Inferior parietal cortex (tissue), 1 donor: ENCODE results near the gene TMEM184B.

Experiments
- DNase-seq: peaks from one replicate; pipeline ENCODE4 v3.0.0-alpha.2; 2016; ENCODE audit errors: extremely low spot score

TMEM184B gene

GRCh38 chr22:38308791-38309498 is 36.1 kb upstream of the TMEM184B start:
- DNase-seq = no peak

GRCh38 chr22:38305471-38306448 is 33.0 kb upstream of the TMEM184B start:
- DNase-seq = peak; percentile 20

GRCh38 chr22:38304526-38304925 is 31.7 kb upstream of the TMEM184B start:
- DNase-seq = no peak

GRCh38 chr22:38303974-38304373 is 31.2 kb upstream of the TMEM184B start:
- no peak for DNase-seq

GRCh38 chr22:38302906-38303305 is 30.1 kb upstream of the TMEM184B start:
- no peak for DNase-seq

GRCh38 chr22:38300946-38301345 is 28.1 kb upstream of the TMEM184B start:
- no peak for DNase-seq

- DNase-seq = no peak
Observed at GRCh38 chr22:38300197-38300945, 27.6 kb upstream of the TMEM184B start.

GRCh38 chr22:38299770-38300102 is 26.9 kb upstream of the TMEM184B start:
- no peak for DNase-seq

GRCh38 chr22:38298312-38299005 is 25.6 kb upstream of the TMEM184B start:
- no peak for DNase-seq

GRCh38 chr22:38296372-38296771 is 23.6 kb upstream of the TMEM184B start:
- DNase-seq = no peak

GRCh38 chr22:38295863-38296262 is 23.1 kb upstream of the TMEM184B start:
- DNase-seq = no peak

- no peak for DNase-seq
Observed at GRCh38 chr22:38295339-38295738, 22.5 kb upstream of the TMEM184B start.

- no peak for DNase-seq
Observed at GRCh38 chr22:38294193-38294592, 21.4 kb upstream of the TMEM184B start.

- DNase-seq = no peak
Observed at GRCh38 chr22:38292694-38293093, 19.9 kb upstream of the TMEM184B start.

- DNase-seq = no peak
Observed at GRCh38 chr22:38291201-38291777, 18.5 kb upstream of the TMEM184B start.

- DNase-seq = no peak
Observed at GRCh38 chr22:38290347-38290746, 17.5 kb upstream of the TMEM184B start.

- no peak for DNase-seq
Observed at GRCh38 chr22:38289583-38290082, 16.8 kb upstream of the TMEM184B start.

- DNase-seq = no peak
Observed at GRCh38 chr22:38286915-38287669, 14.3 kb upstream of the TMEM184B start.

- no peak for DNase-seq
Observed at GRCh38 chr22:38285018-38285417, 12.2 kb upstream of the TMEM184B start.

GRCh38 chr22:38284042-38284402 is 11.2 kb upstream of the TMEM184B start:
- no peak for DNase-seq
